Tibial nerve (tissue), 3 donors: Measurements from ENCODE around the gene DLGAP1.

Experiments
- CTCF ChIP-seq, 5 experiments: fragments of 200-600 bp in 3 of 5; fragments of 450-650 bp in 2 of 5; sonication (generic) in 3 of 5; IDR thresholded peaks; one replicate each; pipeline ENCODE4 v1.5.1; 2016 to 2019; ENCODE audit warnings: antibody characterized with exemption in 5 of 5, mild to moderate bottlenecking in 3 of 5, moderate library complexity in 2 of 5
- POLR2A ChIP-seq, 2 donors: fragments of 450-650 bp; IDR thresholded peaks; one replicate each; pipeline ENCODE4 v1.6.1; 2017; ENCODE audit warnings: antibody characterized with exemption in 2 of 2, mild to moderate bottlenecking in 2 of 2, moderate library complexity in 2 of 2

GRCh38 chr18:4026542-4026941 is 428.6 kb downstream of the DLGAP1 start:
- no peak for TF ChIP-seq CTCF (IDR thresholded peaks at IDR 0.05)
- no peak for TF ChIP-seq POLR2A (IDR thresholded peaks at IDR 0.05)
